WTC11 (cell line): ENCODE results near the gene RAP2A. TPM values are rescaled to one million over a fixed set of nuclear protein-coding genes. Genes with fewer than 3 reads are reported as not detected.

Source experiments
- ATAC-seq: fragments of 200-7000 bp; cut with Tn5 transposase; 2 replicates; pipeline ENCODE4 v1.10.0; 2021; ENCODE audit warnings: mild to moderate bottlenecking, moderate library complexity
- CTCF ChIA-PET: fragments of 300-600 bp; sonication (Branson Sonifier 250); formaldehyde crosslinking; loops from one replicate; lab custom pipeline; 2021; ENCODE audit warnings: antibody characterized with exemption; lab: Charles Lee
- POLR2A ChIA-PET: fragments of 350-600 bp; sonication (Branson Sonifier 250); formaldehyde crosslinking; loops from one replicate; lab custom pipeline; 2021; ENCODE audit warnings: antibody characterized with exemption; lab: Charles Lee
- DNase-seq: peaks from one replicate; pipeline ENCODE4 v3.0.0; 2021; ENCODE audit warnings: low spot score
- H3K27ac Mint-ChIP-seq: 2 replicates; pipeline ENCODE4 v1.8.0; 2021; ENCODE audit warnings: mixed read lengths
- H3K27me3 Mint-ChIP-seq: 2 replicates; pipeline ENCODE4 v1.8.0; 2021; ENCODE audit warnings: low read depth, mild to moderate bottlenecking, moderate library complexity, mixed read lengths
- H3K36me3 Mint-ChIP-seq: 2 replicates; pipeline ENCODE4 v1.8.0; 2021; ENCODE audit warnings: mixed read lengths
- H3K4me1 Mint-ChIP-seq: 2 replicates; pipeline ENCODE4 v1.8.0; 2022; ENCODE audit warnings: mixed read lengths
- H3K4me3 Mint-ChIP-seq: 2 replicates; pipeline ENCODE4 v1.8.0; 2021; ENCODE audit warnings: mild to moderate bottlenecking, moderate library complexity, mixed read lengths
- H3K9me3 Mint-ChIP-seq: 2 replicates; pipeline ENCODE4 v1.8.0; 2021; ENCODE audit warnings: mixed read lengths
- ATF1 ChIP-seq: sonication (generic); formaldehyde crosslinking; IDR thresholded peaks from 2 replicates; pipeline ENCODE4 v1.8.1; 2023; ENCODE audit warnings: mild to moderate bottlenecking, moderate library complexity, missing genetic modification reagents
- CREB1 ChIP-seq: sonication (generic); formaldehyde crosslinking; IDR thresholded peaks from 2 replicates; pipeline ENCODE4 v1.8.0; 2023; ENCODE audit warnings: mild to moderate bottlenecking, missing genetic modification reagents
- CREM ChIP-seq: sonication (generic); formaldehyde crosslinking; IDR thresholded peaks from 2 replicates; pipeline ENCODE4 v1.8.1; 2022; ENCODE audit warnings: mild to moderate bottlenecking, missing genetic modification reagents, moderate library complexity
- FOXK1 ChIP-seq: sonication (generic); formaldehyde crosslinking; IDR thresholded peaks from 2 replicates; pipeline ENCODE4 v1.8.0; 2022; ENCODE audit warnings: mild to moderate bottlenecking, moderate library complexity, missing genetic modification reagents
- GRHL2 ChIP-seq: fragments of 250-450 bp; sonication (Bioruptor Pico); IDR thresholded peaks from 2 replicates; pipeline ENCODE4 v1.8.0; 2022; ENCODE audit warnings: mild to moderate bottlenecking, moderate library complexity; ENCODE audit not compliant: insufficient replicate concordance, severe bottlenecking
- HMGA2 ChIP-seq: fragments of 250-450 bp; sonication (Bioruptor Pico); IDR thresholded peaks from 2 replicates; pipeline ENCODE4 v1.4.0; 2021; ENCODE audit warnings: mild to moderate bottlenecking, moderate library complexity
- JAZF1 ChIP-seq: fragments of 250-450 bp; sonication (Bioruptor Pico); IDR thresholded peaks from 2 replicates; pipeline ENCODE4 v1.9.0; 2021; ENCODE audit warnings: moderate library complexity, mild to moderate bottlenecking, inconsistent platforms
- MXD4 ChIP-seq: fragments of 250-450 bp; sonication (Bioruptor Pico); IDR thresholded peaks from 2 replicates; pipeline ENCODE4 v1.8.0; 2021; ENCODE audit warnings: mild to moderate bottlenecking, moderate library complexity, borderline replicate concordance
- NFYB ChIP-seq: sonication (generic); formaldehyde crosslinking; conservative IDR thresholded peaks from 2 replicates; pipeline ENCODE4 v1.8.0; 2022; ENCODE audit warnings: low read depth, missing genetic modification reagents
- NR3C1 ChIP-seq: sonication (generic); formaldehyde crosslinking; conservative IDR thresholded peaks from 2 replicates; pipeline ENCODE4 v1.8.1; 2023; ENCODE audit warnings: low read depth, mild to moderate bottlenecking, missing genetic modification reagents
- RELA ChIP-seq: sonication (generic); formaldehyde crosslinking; IDR thresholded peaks from 2 replicates; pipeline ENCODE4 v1.8.1; 2022; ENCODE audit warnings: missing genetic modification reagents, mild to moderate bottlenecking, borderline replicate concordance
- SMAD3 ChIP-seq: sonication (generic); formaldehyde crosslinking; IDR thresholded peaks from 2 replicates; pipeline ENCODE4 v1.8.0; 2022; ENCODE audit warnings: missing genetic modification reagents, mild to moderate bottlenecking, borderline replicate concordance
- SOX15 ChIP-seq: fragments of 250-450 bp; sonication (Bioruptor Pico); IDR thresholded peaks from 2 replicates; pipeline ENCODE4 v1.9.0; 2021; ENCODE audit warnings: mild to moderate bottlenecking
- SP1 ChIP-seq: sonication (generic); formaldehyde crosslinking; conservative IDR thresholded peaks from 2 replicates; pipeline ENCODE4 v1.8.1; 2022; ENCODE audit warnings: missing genetic modification reagents
- STAT6 ChIP-seq: sonication (generic); formaldehyde crosslinking; conservative IDR thresholded peaks from 2 replicates; pipeline ENCODE4 v1.8.1; 2023; ENCODE audit warnings: mild to moderate bottlenecking, low read depth, missing genetic modification reagents, moderate library complexity
- ZBTB43 ChIP-seq: sonication (generic); formaldehyde crosslinking; IDR thresholded peaks from 2 replicates; pipeline ENCODE4 v1.8.1; 2023; ENCODE audit warnings: mild to moderate bottlenecking, missing genetic modification reagents
- ZNF138 ChIP-seq: sonication (generic); formaldehyde crosslinking; conservative IDR thresholded peaks from 2 replicates; pipeline ENCODE4 v1.8.1; 2022; ENCODE audit warnings: mild to moderate bottlenecking, moderate library complexity, missing genetic modification reagents
- ZNF232 ChIP-seq: sonication (generic); formaldehyde crosslinking; IDR thresholded peaks from 2 replicates; pipeline ENCODE4 v1.8.0; 2022; ENCODE audit warnings: mild to moderate bottlenecking, missing genetic modification reagents
- ZNF396 ChIP-seq: fragments of 250-450 bp; sonication (Bioruptor Pico); IDR thresholded peaks from 2 replicates; pipeline ENCODE4 v1.8.0; 2021; ENCODE audit warnings: mild to moderate bottlenecking, moderate library complexity, borderline replicate concordance
- ZNF425 ChIP-seq: fragments of 250-450 bp; sonication (Bioruptor Pico); conservative IDR thresholded peaks from 2 replicates; pipeline ENCODE4 v1.9.0; 2021; ENCODE audit warnings: mild to moderate bottlenecking
- ZNF532 ChIP-seq: fragments of 250-450 bp; sonication (Bioruptor Pico); IDR thresholded peaks from 2 replicates; pipeline ENCODE4 v1.9.0; 2021; ENCODE audit warnings: mild to moderate bottlenecking, borderline replicate concordance
- ZNF671 ChIP-seq: fragments of 250-450 bp; sonication (Bioruptor Pico); IDR thresholded peaks from 2 replicates; pipeline ENCODE4 v1.8.0; 2021; ENCODE audit warnings: mild to moderate bottlenecking
- ZSCAN18 ChIP-seq: fragments of 250-450 bp; sonication (Bioruptor Pico); IDR thresholded peaks from 2 replicates; pipeline ENCODE4 v2.1.2; 2022; ENCODE audit warnings: mild to moderate bottlenecking, moderate library complexity
- total RNA-seq: library from RNA; stranded (reverse); gene quantifications from 3 replicates; pipeline ENCODE4 v1.2.3, GENCODE V29; 2021

Gene RAP2A
- total RNA-seq, 1 experiment from 2014 or later = 39.0 TPM

GRCh38 chr13:97435323-97435722 lies 1.4 kb downstream of the RAP2A start:
- POLR2A ChIA-PET = no interaction called here
- no peaks in the 10 kb centered on the region for H3K9me3 Mint-ChIP-seq
- H3K36me3 Mint-ChIP-seq = 0 out of 2 replicates have a peak, but pooled peaks cover 4% of the 10 kb centered on the region
- H3K4me1 Mint-ChIP-seq = peaks cover 28% of the 10 kb centered on the region
- TF ChIP-seq ZBTB43 (CRISPR knock-in tag) (no peak), SP1 (CRISPR knock-in tag) (no peak), SOX15 (no peak), ZNF671 (CRISPR knock-in tag) (no peak), NFYB (no peak), CREM (CRISPR knock-in tag) (no peak), JAZF1 (no peak), NR3C1 (CRISPR knock-in tag) (no peak), HMGA2 (CRISPR knock-in tag) (no peak), ZNF138 (CRISPR knock-in tag) (no peak), ZNF396 (CRISPR knock-in tag) (no peak), GRHL2 (no peak), SMAD3 (CRISPR knock-in tag) (no peak), CREB1 (CRISPR knock-in tag) (no peak)
- H3K4me3 Mint-ChIP-seq = peak overlapping the region; percentile 96
- ATAC-seq = no peak
- no peak overlapping the region for H3K27ac Mint-ChIP-seq
- DNase-seq = no peak
- CTCF ChIA-PET = interaction anchor here (0.7 to 1.5 kb wide), 3 partner anchors 67 to 196 kb away, joined by 3 to 4 read pairs (median 3); no protein-coding TSS in a partner anchor
- no peaks in the 10 kb centered on the region for H3K27me3 Mint-ChIP-seq

- CTCF ChIA-PET = interaction anchor here (1.5 kb wide), 1 partner anchor 196 kb away, joined by 3 read pairs; no protein-coding TSS in a partner anchor
- TF ChIP-seq STAT6 = no peak
- TF ChIP-seq MXD4 (CRISPR knock-in tag) = no peak
- TF ChIP-seq ZNF232 = no peak
- no peak for TF ChIP-seq ZSCAN18 (CRISPR knock-in tag)
- no peak for TF ChIP-seq ATF1 (CRISPR knock-in tag)
- TF ChIP-seq CREB1 (CRISPR knock-in tag) = no peak
- peak overlapping the region; percentile 96 for H3K4me3 Mint-ChIP-seq
Measured at GRCh38 chr13:97435794-97436193, 1.8 kb downstream of the RAP2A start.

GRCh38 chr13:97436845-97437244 lies 2.9 kb downstream of the RAP2A start:
- peaks cover 21% of the 10 kb centered on the region for H3K4me1 Mint-ChIP-seq
- peak overlapping the region; percentile 96; the same call in 1 of the 2 replicates for H3K4me3 Mint-ChIP-seq
- no peaks in the 10 kb centered on the region for H3K9me3 Mint-ChIP-seq
- H3K36me3 Mint-ChIP-seq = 0 out of 2 replicates have a peak, but pooled peaks cover 4% of the 10 kb centered on the region
- H3K27me3 Mint-ChIP-seq = no peaks in the 10 kb centered on the region
- CTCF ChIA-PET = no interaction called here
- DNase-seq = no peak
- no peak for ATAC-seq
- 0 out of 2 replicates have a peak overlapping the region, but pooled peaks have one; percentile 28 for H3K27ac Mint-ChIP-seq
- POLR2A ChIA-PET = no interaction called here
- no peak for TF ChIP-seq RELA (CRISPR knock-in tag)
- no peak for TF ChIP-seq ZNF532
- no peak for TF ChIP-seq ZNF425
- TF ChIP-seq FOXK1 = no peak

More at GRCh38 chr13:97435794-97436193, 1.8 kb downstream of the RAP2A start:
- no peaks in the 10 kb centered on the region for H3K27me3 Mint-ChIP-seq
- H3K9me3 Mint-ChIP-seq = no peaks in the 10 kb centered on the region
- H3K36me3 Mint-ChIP-seq = 0 out of 2 replicates have a peak, but pooled peaks cover 4% of the 10 kb centered on the region
- no peak for DNase-seq
- POLR2A ChIA-PET = no interaction called here
- H3K4me1 Mint-ChIP-seq = peaks cover 28% of the 10 kb centered on the region
- peak overlapping the region; percentile 81; the same call in 1 of the 2 replicates for H3K27ac Mint-ChIP-seq
- no peak for ATAC-seq
